CD14-positive monocyte (primary cell): ENCODE results near the gene ZNF792. TPM values are rescaled to one million over a fixed set of nuclear protein-coding genes. Genes with fewer than 3 reads are reported as not detected.
"Not testable (repeated sequence)": the region's sequence is repeated elsewhere in the genome, so short reads cannot be mapped to it uniquely, and the experiment has no call there.

ENCODE experiments used
- DNase-seq, 3 donors: peaks; one replicate each; pipeline ENCODE4 v3.0.0-alpha.2; 2011 to 2022
- H2AFZ ChIP-seq: 2 replicates; pipeline ENCODE4 v1.6.0; 2012; ENCODE audit warnings: mild to moderate bottlenecking, low read depth, low read length, inconsistent platforms; ENCODE audit not compliant: insufficient read depth, poor library complexity, severe bottlenecking
- H3K27ac ChIP-seq, 2 donors: 1 replicate in 1 of 2; 2 replicates in 1 of 2; pipeline ENCODE4 v1.5.1; 2012 to 2013; ENCODE audit warnings: low read length in 2 of 2, control low read depth in 1 of 2, inconsistent platforms in 1 of 2, low read depth in 1 of 2, mild to moderate bottlenecking in 1 of 2
- H3K27me3 ChIP-seq, 2 donors: one replicate each; pipeline versions ENCODE4 v1.6.0 to v1.6.1; 2011 to 2013; ENCODE audit warnings: low read length in 2 of 2; ENCODE audit not compliant: control insufficient read depth in 2 of 2, insufficient read depth in 2 of 2
- H3K36me3 ChIP-seq, 2 donors: replicated peaks in 1 of 2; 1 replicate in 1 of 2; 2 replicates in 1 of 2; pipeline versions ENCODE4 v1.5.1 to v1.6.1; 2012 to 2013; ENCODE audit warnings: low read length in 2 of 2, control low read depth in 1 of 2, inconsistent platforms in 1 of 2, mild to moderate bottlenecking in 1 of 2; ENCODE audit not compliant: insufficient read depth in 2 of 2, control insufficient read depth in 1 of 2
- H3K4me1 ChIP-seq, 2 donors: 1 replicate in 1 of 2; 2 replicates in 1 of 2; pipeline versions ENCODE4 v1.5.1 to v1.6.1; 2012 to 2013; ENCODE audit warnings: low read length in 2 of 2, control low read depth in 1 of 2, inconsistent platforms in 1 of 2, mild to moderate bottlenecking in 1 of 2, moderate library complexity in 1 of 2; ENCODE audit not compliant: insufficient read depth in 2 of 2, control insufficient read depth in 1 of 2
- H3K4me2 ChIP-seq: replicated peaks from 2 replicates; pipeline ENCODE3; 2012; ENCODE audit warnings: low read length, moderate library complexity, mild to moderate bottlenecking; ENCODE audit not compliant: poor library complexity, severe bottlenecking; ENCODE audit errors: extremely low read depth
- H3K4me3 ChIP-seq, 3 experiments: fragments of 200-600 bp in 1 of 3; sonication (generic) in 1 of 3; replicated peaks in 1 of 3; 1 replicate in 2 of 3; 2 replicates in 1 of 3; pipeline ENCODE4 v1.5.1; 2011 to 2013; ENCODE audit warnings: low read length in 3 of 3, mild to moderate bottlenecking in 3 of 3, control low read depth in 2 of 3, low read depth in 2 of 3, inconsistent platforms in 1 of 3, moderate library complexity in 1 of 3
- H3K79me2 ChIP-seq: 2 replicates; pipeline ENCODE4 v1.6.0; 2012; ENCODE audit warnings: mild to moderate bottlenecking, control low read depth, inconsistent platforms, low read length, moderate library complexity; ENCODE audit not compliant: insufficient read depth
- H3K9ac ChIP-seq: 2 replicates; pipeline ENCODE4 v1.6.0; 2017; ENCODE audit warnings: low read length, mild to moderate bottlenecking; ENCODE audit not compliant: insufficient read depth, poor library complexity, severe bottlenecking
- H3K9me3 ChIP-seq, 2 donors: replicated peaks in 1 of 2; 1 replicate in 1 of 2; 2 replicates in 1 of 2; pipeline versions ENCODE4 v1.5.1 to v1.6.1; 2012 to 2013; ENCODE audit warnings: low read length in 2 of 2, control low read depth in 1 of 2; ENCODE audit not compliant: control insufficient read depth in 1 of 2, insufficient read depth in 1 of 2
- H4K20me1 ChIP-seq: 2 replicates; pipeline ENCODE4 v1.6.0; 2012; ENCODE audit warnings: mild to moderate bottlenecking, low read length, control low read depth, moderate library complexity; ENCODE audit not compliant: insufficient read depth
- H3K27ac Mint-ChIP-seq, 7 donors: one replicate each; pipeline ENCODE4 v1.8.0; 2020; ENCODE audit warnings: mild to moderate bottlenecking in 7 of 7, mixed read lengths in 7 of 7, moderate library complexity in 6 of 7, inconsistent platforms in 2 of 7
- H3K27me3 Mint-ChIP-seq, 3 donors: one replicate each; pipeline ENCODE4 v1.8.0; 2021 to 2022; ENCODE audit warnings: low read depth in 3 of 3, mild to moderate bottlenecking in 3 of 3, mixed read lengths in 3 of 3, moderate library complexity in 3 of 3, inconsistent platforms in 1 of 3
- H3K36me3 Mint-ChIP-seq, 2 donors: one replicate each; pipeline ENCODE4 v1.8.0; 2020; ENCODE audit warnings: mixed read lengths in 2 of 2, inconsistent platforms in 1 of 2, mild to moderate bottlenecking in 1 of 2
- H3K4me1 Mint-ChIP-seq: one replicate; pipeline ENCODE4 v1.8.0; 2020; ENCODE audit warnings: mild to moderate bottlenecking, mixed read lengths
- H3K4me3 Mint-ChIP-seq, 2 donors: one replicate each; pipeline ENCODE4 v1.8.0; 2020; ENCODE audit warnings: mild to moderate bottlenecking in 2 of 2, mixed read lengths in 2 of 2, moderate library complexity in 1 of 2
- H3K9me3 Mint-ChIP-seq, 7 donors: one replicate each; pipeline ENCODE4 v1.8.0; 2020 to 2022; ENCODE audit warnings: mixed read lengths in 7 of 7, mild to moderate bottlenecking in 6 of 7, moderate library complexity in 6 of 7, inconsistent platforms in 2 of 7
- CTCF ChIP-seq: fragments of 200-600 bp; IDR thresholded peaks from one replicate; pipeline ENCODE4 v1.8.0; 2022; ENCODE audit warnings: antibody characterized with exemption, mild to moderate bottlenecking
- WGBS: methylation state at CpG from one replicate; pipeline ENCODE4 v1.1.5; 2013; ENCODE audit warnings: missing lambda C conversion rate; ENCODE audit not compliant: insufficient coverage; 5-methylcytosine and 5-hydroxymethylcytosine counted together
- intact Hi-C, 2 donors: fragments of 100-400 bp; cut with micrococcal nuclease; formaldehyde crosslinking; loops; one replicate each; pipeline versions ENCODE4 v1.15.0 to v1.15.1; 2023
- polyA plus RNA-seq, 3 donors: library from polyadenylated mRNA; depleted of rRNA in 1 of 3; unstranded in 2 of 3; stranded (reverse) in 1 of 3; fragments of 300-500 nt in 2 of 3; fragments of >200 nt in 1 of 3; fragmentation: Illumina TruSeq in 2 of 3; gene quantifications; 1 replicate in 2 of 3; 2 replicates in 1 of 3; pipeline ENCODE4 v1.2.3, GENCODE V29; 2012 to 2021

The ZNF792 gene
- polyA plus RNA-seq, 3 donors, result 1.3 to 3.3 (median 1.7) TPM

- no peak overlapping the region for H3K9ac ChIP-seq
- intact Hi-C loops, result loop anchor here in 1 of 2 donors (5.0 to 10.0 kb wide), 2 partner anchors 43 to 165 kb away; partner anchors contain the start of genes FXYD1 and LGI4
- H3K4me3 Mint-ChIP-seq, result no peak overlapping the region
- no peak for TF ChIP-seq CTCF
- H3K36me3 Mint-ChIP-seq, result no peaks in the 10 kb centered on the region
- peaks cover 0 to 4% (median 0%) of the 10 kb centered on the region in 3 donors for H3K27me3 Mint-ChIP-seq
- peaks cover 18% of the 10 kb centered on the region for H3K4me1 Mint-ChIP-seq
- H3K27ac ChIP-seq, result no peak overlapping the region
- H2AFZ ChIP-seq, result no peak overlapping the region
- H3K36me3 ChIP-seq, result no peaks in the 10 kb centered on the region
- H3K4me1 ChIP-seq, result peaks cover 15 to 16% of the 10 kb centered on the region in 2 donors
- H3K9me3 ChIP-seq, result peaks cover 17 to 31% of the 10 kb centered on the region in 2 donors
- H3K4me2 ChIP-seq, result no peak overlapping the region
- H3K4me3 ChIP-seq, result no peak overlapping the region
- no peak for DNase-seq
- no peaks in the 10 kb centered on the region for H4K20me1 ChIP-seq
- no peaks in the 10 kb centered on the region for H3K27me3 ChIP-seq
- H3K9me3 Mint-ChIP-seq, result peaks cover 25 to 45% (median 39%) of the 10 kb centered on the region in 7 donors
- H3K79me2 ChIP-seq, result no peaks in the 10 kb centered on the region
- 100% methylated on average over 1 of the region's 6 CpGs for WGBS
- no peak overlapping the region for H3K27ac Mint-ChIP-seq
Observed at GRCh38 chr19:34969721-34970120, 5.7 kb upstream of the ZNF792 start.

GRCh38 chr19:34967551-34967950 is 3.5 kb upstream of the ZNF792 start:
- Histone ChIP-seq H3K27ac (no peak overlapping the region), H3K9ac (no peak overlapping the region), H2AFZ (no peak overlapping the region), H3K27me3 (no peaks in the 10 kb centered on the region), H3K4me2 (no peak overlapping the region), H3K9me3 (peaks cover 17 to 31% of the 10 kb centered on the region in 2 donors), H3K4me1 (peaks cover 12 to 13% of the 10 kb centered on the region in 2 donors), H3K36me3 (no peaks in the 10 kb centered on the region), H3K79me2 (no peaks in the 10 kb centered on the region), H3K4me3 (no peak overlapping the region), H4K20me1 (no peaks in the 10 kb centered on the region)
- no peak for DNase-seq
- Mint-ChIP-seq H3K4me3 (no peak overlapping the region), H3K9me3 (peaks cover 25 to 48% (median 39%) of the 10 kb centered on the region in 7 donors), H3K27ac (no peak overlapping the region), H3K36me3 (no peaks in the 10 kb centered on the region), H3K4me1 (peaks cover 12% of the 10 kb centered on the region), H3K27me3 (peaks cover 0 to 5% (median 2%) of the 10 kb centered on the region in 3 donors)
- intact Hi-C loops, result no loop called here
- no peak for TF ChIP-seq CTCF
- WGBS, result 95% methylated on average over 3 of the region's 6 CpGs

GRCh38 chr19:34965505-34965904 is 1.5 kb upstream of the ZNF792 start:
- not testable (repeated sequence) for H2AFZ ChIP-seq
- H3K9me3 ChIP-seq, result peaks cover 26 to 45% of the 10 kb centered on the region in 2 donors

More at GRCh38 chr19:34965505-34965904, 1.5 kb upstream of the ZNF792 start:
- H3K4me3 Mint-ChIP-seq, H3K36me3 Mint-ChIP-seq, H3K4me3 ChIP-seq, H4K20me1 ChIP-seq, H3K27ac Mint-ChIP-seq, H3K9ac ChIP-seq, H3K79me2 ChIP-seq, H3K27ac ChIP-seq, H3K36me3 ChIP-seq, H3K27me3 ChIP-seq, H3K27me3 Mint-ChIP-seq, DNase-seq, intact Hi-C loops, H3K4me2 ChIP-seq: not testable (repeated sequence)
- H3K4me1 ChIP-seq, result peaks cover 18 to 23% of the 10 kb centered on the region in 2 donors
- Mint-ChIP-seq H3K9me3 (peaks cover 36 to 59% (median 52%) of the 10 kb centered on the region in 7 donors), H3K4me1 (peaks cover 22% of the 10 kb centered on the region)
- 91% methylated on average over 5 of the region's 5 CpGs for WGBS
